Activated CD8-positive, alpha-beta memory T cell treated with anti-CD3 and anti-CD28 coated beads, Interleukin-2, amount 50 U/mL, for 1 hour (primary cell): ENCODE measurements around the gene CFAP99.
A peak's percentile ranks its signal among the peaks of the same experiment; 100 is the strongest.

ENCODE experiments used
- DNase-seq: peaks from one replicate; pipeline ENCODE4 v3.0.0-alpha.2; 2020; ENCODE audit errors: extremely low read depth

The CFAP99 gene

GRCh38 chr4:2412534-2412884, 6.2 kb upstream of the CFAP99 start:
- DNase-seq, result peak; percentile 51

DNA sequence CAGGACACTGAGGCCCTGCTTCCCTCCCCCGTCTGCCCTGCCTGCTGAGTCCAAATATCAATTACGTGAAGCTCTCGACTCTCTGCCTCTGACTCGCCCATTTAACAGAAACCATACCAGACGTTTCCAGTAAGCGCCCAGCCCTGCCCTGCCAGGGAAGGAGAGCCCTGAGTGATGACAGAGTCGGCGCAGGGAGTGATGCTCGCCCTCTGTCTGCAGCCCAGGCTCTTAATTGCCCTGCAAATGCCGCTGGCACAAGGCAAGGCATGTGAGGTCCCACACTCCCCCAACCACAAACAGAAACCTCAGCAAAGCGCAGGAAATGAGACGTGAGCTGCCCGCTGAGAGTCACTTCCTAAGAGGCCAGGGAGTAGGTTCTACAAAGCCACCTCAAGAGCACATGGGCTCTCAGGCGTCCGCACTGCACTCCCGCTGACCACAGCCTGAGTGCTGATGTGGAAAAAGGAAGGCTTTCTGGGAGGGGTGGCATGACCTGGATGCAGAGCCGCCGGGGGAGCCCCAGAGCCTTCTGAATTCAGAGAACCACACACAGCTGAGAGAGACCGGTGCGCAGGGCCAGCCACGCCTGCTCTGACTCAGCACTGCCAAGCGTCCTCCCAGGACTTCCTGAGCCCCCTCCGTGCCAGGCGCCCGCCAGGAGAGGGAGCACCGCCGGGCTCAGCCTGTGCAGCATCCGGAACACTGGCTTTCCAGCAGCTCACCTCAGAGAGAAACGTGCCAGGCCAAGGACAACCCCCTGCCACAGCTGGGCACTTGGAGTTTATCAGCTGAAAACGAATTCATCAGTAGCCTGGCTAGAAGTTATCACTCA, 5.7 kb upstream of the CFAP99 start:
- peak; percentile 85 for DNase-seq

- DNase-seq, result no peak
Observed at GRCh38 chr4:2413821-2414610, 4.7 kb upstream of the CFAP99 start.

DNA sequence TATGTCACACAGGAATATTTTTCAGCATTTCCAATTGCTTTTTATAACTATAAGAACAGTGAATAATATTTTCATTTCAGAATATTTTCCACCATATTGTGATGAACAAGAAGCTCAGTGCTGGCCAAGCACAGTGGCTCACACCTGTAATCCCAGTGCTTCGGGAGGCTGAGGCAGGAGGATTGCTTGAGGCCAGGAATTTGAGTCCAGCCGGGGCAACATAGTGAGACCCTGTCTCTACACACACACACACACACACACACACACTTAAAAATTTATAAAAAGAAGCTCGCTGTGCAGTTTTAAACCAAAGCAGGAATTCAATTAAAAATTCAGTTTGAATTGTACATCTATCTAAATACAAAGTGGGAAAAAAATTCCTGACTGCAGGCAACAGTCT, 3.5 kb upstream of the CFAP99 start:
- DNase-seq, result no peak

- no peak for DNase-seq
Observed at GRCh38 chr4:2415881-2416563, 2.7 kb upstream of the CFAP99 start.

- DNase-seq, result no peak
Observed at GRCh38 chr4:2416564-2417225, 2.1 kb upstream of the CFAP99 start.

DNA sequence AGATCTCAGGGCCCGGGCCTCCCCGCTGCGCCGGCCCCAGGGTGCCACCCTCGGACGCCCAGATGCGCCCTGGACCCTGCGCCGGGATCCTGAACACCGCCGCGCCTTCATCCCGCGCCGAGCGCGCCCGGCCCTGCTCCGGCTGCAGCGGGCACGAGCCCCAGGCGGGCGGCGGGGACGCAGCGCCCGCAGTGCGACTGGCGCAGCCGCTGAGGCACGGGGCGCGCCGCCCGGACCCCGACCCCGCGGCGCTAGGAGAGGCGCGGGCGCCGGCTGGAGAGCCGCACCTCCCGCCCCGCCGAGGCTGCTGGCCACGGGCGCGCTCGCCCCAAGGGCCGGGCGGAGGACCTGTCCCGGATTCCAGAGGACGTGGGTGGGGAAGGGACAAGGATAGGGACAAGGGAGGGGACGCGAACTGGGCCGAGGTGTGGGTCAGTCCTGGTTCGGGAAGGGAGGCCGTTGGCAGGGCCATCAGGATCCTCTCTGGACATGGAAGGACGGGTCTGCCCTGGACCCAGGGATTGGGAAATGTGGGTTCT, 1.5 kb upstream of the CFAP99 start:
- no peak for DNase-seq

GRCh38 chr4:2417765-2418649, 748 bp upstream of the CFAP99 start, which contains the start of gene ZFYVE28:
ZFYVE28 (minus strand) TSS chr4:2418645; CDS start chr4:2418323, 322 bp downstream.
- DNase-seq, result no peak

GRCh38 chr4:2419814-2420213, 1.1 kb downstream of the CFAP99 start:
- DNase-seq, result no peak

DNA sequence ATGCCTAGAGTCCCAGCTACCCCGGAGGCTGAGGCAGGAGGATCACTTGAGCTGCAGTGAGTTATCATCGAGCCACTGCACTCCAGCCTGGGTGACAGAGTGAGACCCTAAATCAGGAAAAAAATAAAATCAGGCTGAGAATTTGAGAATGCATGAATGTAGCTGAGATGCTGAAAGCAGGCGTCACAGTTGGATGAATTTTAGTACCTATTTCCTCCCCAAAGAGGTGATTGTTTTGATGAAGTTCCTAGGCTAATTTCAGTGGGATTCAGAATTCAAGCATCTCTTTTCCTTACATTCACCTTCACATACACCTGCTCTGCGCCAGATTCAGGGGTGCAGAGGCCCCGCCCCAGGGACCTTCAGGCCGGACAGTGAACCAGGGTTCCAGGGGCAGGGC, 3.2 kb downstream of the CFAP99 start:
- no peak for DNase-seq

GRCh38 chr4:2423066-2423465, 4.3 kb downstream of the CFAP99 start:
- DNase-seq, result no peak

DNA sequence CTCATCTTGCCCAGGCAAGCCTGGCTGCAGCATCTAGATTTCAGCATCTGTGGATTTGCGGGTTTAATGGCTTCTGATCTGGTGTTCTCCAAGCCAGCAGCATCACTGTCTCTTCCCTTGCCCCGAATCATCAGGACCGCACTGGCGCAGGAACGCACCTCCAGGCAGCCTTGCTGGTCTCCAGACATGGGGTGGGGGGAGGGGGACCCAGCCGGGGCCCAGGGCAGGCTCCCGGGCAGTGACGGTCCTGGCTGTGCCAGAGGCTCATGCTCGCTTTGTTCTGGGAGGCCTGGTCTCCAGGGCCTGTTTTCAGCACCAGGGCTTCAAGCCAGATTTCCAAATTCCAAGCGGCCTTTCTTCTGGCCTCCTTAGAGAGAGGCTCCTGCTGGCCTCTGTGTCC, 4.9 kb downstream of the CFAP99 start:
- no peak for DNase-seq

GRCh38 chr4:2424581-2424980, 5.8 kb downstream of the CFAP99 start:
- DNase-seq, result no peak

DNA sequence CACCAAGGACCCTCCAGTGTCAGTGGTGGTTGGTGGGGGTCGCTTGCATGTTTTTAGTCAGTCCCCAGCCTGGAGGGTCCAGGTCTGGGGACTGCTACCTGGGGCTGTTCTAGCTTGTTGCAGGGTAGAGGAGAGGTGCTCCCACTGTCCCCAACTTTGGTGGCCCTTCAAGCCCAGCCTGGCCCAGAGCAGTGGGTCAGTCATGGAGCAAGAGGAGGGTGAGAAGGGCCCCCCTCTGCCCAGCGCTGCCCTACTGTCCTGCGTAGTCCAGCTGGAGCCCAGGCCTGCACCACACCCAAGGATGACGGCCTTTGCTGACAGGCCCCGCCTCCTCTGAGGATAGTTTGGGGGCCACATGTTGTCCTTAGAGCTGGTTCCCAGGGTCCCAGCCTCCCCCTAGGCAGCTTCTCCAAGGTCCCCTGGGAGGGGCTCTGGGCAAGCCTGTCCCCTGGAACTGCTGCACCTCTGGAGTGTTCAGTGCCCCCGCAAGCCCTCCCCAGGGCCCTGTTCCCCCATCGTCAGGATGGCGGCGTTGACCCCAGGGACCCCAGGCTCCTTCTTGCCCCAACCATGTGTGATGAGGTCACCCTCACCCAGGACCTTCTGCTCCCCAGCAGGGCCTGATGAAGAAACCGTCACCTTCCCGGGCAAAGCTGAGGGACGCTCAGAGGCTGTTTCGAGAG, 6.8 kb downstream of the CFAP99 start:
- no peak for DNase-seq

DNA sequence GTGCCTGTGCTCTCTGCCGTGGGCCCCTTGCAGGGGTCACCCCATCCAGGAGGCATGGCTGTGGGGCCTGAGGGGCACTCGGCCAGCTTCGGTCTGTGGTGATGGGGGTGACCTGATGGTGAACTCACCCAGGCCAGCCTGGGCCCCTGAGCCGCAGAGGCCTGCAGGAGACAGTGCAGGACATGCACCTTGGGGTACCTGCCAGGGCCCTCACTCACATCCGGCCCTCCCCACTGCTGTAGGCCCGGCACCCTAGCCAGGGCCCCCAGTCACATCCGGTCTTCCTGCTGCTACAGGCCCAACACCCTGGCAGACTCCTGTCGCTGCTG, 7.3 kb downstream of the CFAP99 start:
- no peak for DNase-seq

GRCh38 chr4:2426711-2427275, 8.0 kb downstream of the CFAP99 start:
- DNase-seq, result no peak

DNA sequence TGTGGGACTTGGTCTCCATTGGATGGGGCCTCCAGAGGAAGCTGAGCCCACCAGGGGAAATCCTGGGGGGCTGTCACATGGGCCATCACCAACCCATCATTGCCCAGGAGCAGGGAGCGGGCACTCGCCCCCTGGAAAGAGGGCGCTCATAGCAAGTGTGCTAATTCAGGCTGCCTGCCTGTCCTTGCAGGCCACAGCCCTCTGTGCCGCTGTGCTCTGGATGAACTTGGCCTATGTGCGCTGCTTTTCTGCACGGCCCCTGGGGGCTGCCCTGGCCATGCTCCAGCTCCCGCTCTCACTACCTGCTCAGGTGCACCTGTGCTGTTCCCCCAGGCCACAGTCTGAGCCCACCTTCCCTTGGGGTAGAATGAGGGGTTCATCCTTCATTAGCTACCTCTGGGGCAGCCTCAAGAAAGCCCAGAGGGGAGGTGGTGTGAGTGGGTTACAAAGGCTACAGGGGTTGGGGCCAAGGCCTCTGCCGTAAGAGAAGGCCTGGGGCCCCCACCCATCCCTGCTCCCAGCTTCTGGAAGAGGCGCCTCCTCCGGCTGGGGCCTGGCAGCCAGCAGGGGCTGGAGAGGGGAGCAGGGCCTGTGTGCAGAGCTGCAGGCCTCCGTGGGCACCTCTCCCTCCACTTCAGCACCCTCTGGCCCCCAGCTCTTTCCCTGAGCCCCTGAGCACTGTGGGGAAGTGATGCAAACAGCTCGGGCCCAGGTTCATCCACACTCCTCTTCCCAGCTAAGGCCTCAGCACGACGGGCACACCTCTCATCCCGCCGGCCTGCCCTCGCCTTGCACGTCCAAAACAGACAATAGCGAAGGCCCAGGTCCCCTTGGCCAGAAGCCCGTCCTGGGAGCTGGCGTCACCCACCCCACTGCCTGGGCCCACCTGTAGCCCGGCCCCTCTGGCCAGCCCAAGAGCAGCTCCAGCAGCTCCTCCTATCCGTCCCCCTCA, 8.9 kb downstream of the CFAP99 start:
- no peak for DNase-seq

- DNase-seq, result no peak
Observed at GRCh38 chr4:2428496-2429213, 9.9 kb downstream of the CFAP99 start.
